KMS-11 (cell line): ENCODE data around the gene USP2.

Experiments used
- H2AFZ ChIP-seq: fragments of 200-600 bp; sonication (generic); 2 replicates; pipeline ENCODE4 v1.6.1; 2016; ENCODE audit warnings: antibody characterized with exemption, mixed run types, low read depth
- H3K27ac ChIP-seq: fragments of 200-600 bp; sonication (generic); 2 replicates; pipeline ENCODE4 v1.6.1; 2016; ENCODE audit warnings: mild to moderate bottlenecking, mixed run types
- H3K27me3 ChIP-seq: fragments of 200-600 bp; sonication (generic); 2 replicates; pipeline ENCODE4 v1.6.1; 2017; ENCODE audit warnings: mild to moderate bottlenecking, low read depth, mixed run types, moderate library complexity; ENCODE audit not compliant: insufficient read depth
- H3K36me3 ChIP-seq: fragments of 200-600 bp; sonication (generic); 2 replicates; pipeline ENCODE4 v1.6.1; 2017; ENCODE audit warnings: mild to moderate bottlenecking, mixed run types; ENCODE audit not compliant: insufficient read depth
- H3K4me1 ChIP-seq: fragments of 200-600 bp; sonication (generic); 2 replicates; pipeline ENCODE4 v1.6.1; 2016; ENCODE audit warnings: mild to moderate bottlenecking, low read depth, mixed run types; ENCODE audit not compliant: poor library complexity, severe bottlenecking
- H3K4me2 ChIP-seq: fragments of 200-600 bp; sonication (generic); 2 replicates; pipeline ENCODE4 v1.7.0; 2016; ENCODE audit warnings: mild to moderate bottlenecking, mixed run types
- H3K4me3 ChIP-seq: fragments of 200-600 bp; sonication (generic); IDR thresholded peaks from 2 replicates; pipeline ENCODE4 v1.6.1; 2017; ENCODE audit warnings: low read depth, low read length, mixed read lengths; ENCODE audit not compliant: insufficient read depth
- H3K79me2 ChIP-seq: fragments of 200-600 bp; sonication (generic); 2 replicates; pipeline ENCODE4 v1.6.1; 2016; ENCODE audit warnings: low read depth, mixed run types; ENCODE audit not compliant: insufficient read depth
- H3K9ac ChIP-seq: fragments of 200-600 bp; sonication (generic); 2 replicates; pipeline ENCODE4 v1.6.1; 2016; ENCODE audit warnings: mild to moderate bottlenecking, mixed run types
- H4K20me1 ChIP-seq: fragments of 200-600 bp; sonication (generic); 2 replicates; pipeline ENCODE4 v1.6.1; 2016; ENCODE audit warnings: mild to moderate bottlenecking, mixed run types; ENCODE audit not compliant: insufficient read depth
- CTCF ChIP-seq: fragments of 200-600 bp; sonication (generic); conservative IDR thresholded peaks from 2 replicates; pipeline ENCODE4 v1.6.1; 2017; ENCODE audit warnings: low read depth, mild to moderate bottlenecking, antibody characterized with exemption, low read length, moderate library complexity, mixed read lengths

The USP2 gene

GRCh38 chr11:119424276-119424675 lies 42.8 kb upstream of the USP2 start:
- Histone ChIP-seq H3K4me3 (no peak overlapping the region), H3K4me1 (no peaks in the 10 kb centered on the region), H2AFZ (no peak overlapping the region), H3K36me3 (no peaks in the 10 kb centered on the region), H4K20me1 (no peaks in the 10 kb centered on the region), H3K27me3 (no peaks in the 10 kb centered on the region), H3K79me2 (no peaks in the 10 kb centered on the region), H3K4me2 (no peak overlapping the region), H3K27ac (no peak overlapping the region), H3K9ac (no peak overlapping the region)
- TF ChIP-seq CTCF, result no peak

- Histone ChIP-seq H4K20me1 (no peaks in the 10 kb centered on the region), H2AFZ (no peak overlapping the region), H3K9ac (no peak overlapping the region), H3K36me3 (no peaks in the 10 kb centered on the region), H3K79me2 (no peaks in the 10 kb centered on the region), H3K4me3 (no peak overlapping the region), H3K27ac (no peak overlapping the region), H3K4me2 (no peak overlapping the region), H3K27me3 (no peaks in the 10 kb centered on the region), H3K4me1 (no peaks in the 10 kb centered on the region)
- no peak for TF ChIP-seq CTCF
Observed at GRCh38 chr11:119423509-119424254, 42.2 kb upstream of the USP2 start.

- Histone ChIP-seq H3K9ac (no peak within 1 kb of the TSS), H3K4me2 (no peak within 1 kb of the TSS), H4K20me1 (no peaks in the 10 kb centered on the region), H3K27me3 (no peaks in the 10 kb centered on the region), H3K36me3 (no peaks in the 10 kb centered on the region), H3K4me3 (no peak within 1 kb of the TSS), H3K4me1 (no peaks in the 10 kb centered on the region), H2AFZ (no peak within 1 kb of the TSS), H3K79me2 (no peaks in the 10 kb centered on the region), H3K27ac (no peak within 1 kb of the TSS)
- TF ChIP-seq CTCF, result no peak
Observed at GRCh38 chr11:119422809-119423508, 41.5 kb upstream of the USP2 start, which contains the start of gene THY1. Gene THY1, minus strand, starts transcription at chr11:119423172. Its CDS starts 2,267 bp downstream, at chr11:119420905.

- TF ChIP-seq CTCF, result no peak
- H2AFZ ChIP-seq, result no peak overlapping the region
- no peaks in the 10 kb centered on the region for H3K36me3 ChIP-seq
- H3K4me2 ChIP-seq, result no peak overlapping the region
- H3K4me3 ChIP-seq, result no peak overlapping the region
- no peak overlapping the region for H3K9ac ChIP-seq
- no peaks in the 10 kb centered on the region for H4K20me1 ChIP-seq
- no peaks in the 10 kb centered on the region for H3K27me3 ChIP-seq
- no peaks in the 10 kb centered on the region for H3K79me2 ChIP-seq
- H3K4me1 ChIP-seq, result no peaks in the 10 kb centered on the region
- H3K27ac ChIP-seq, result no peak overlapping the region
Observed at GRCh38 chr11:119421941-119422808, 40.7 kb upstream of the USP2 start.
